HepG2 (cell line): ENCODE results near the gene IFIH1. TPM values are rescaled to one million over a fixed set of nuclear protein-coding genes. Genes with fewer than 3 reads are reported as not detected.

ENCODE experiments used
- ATAC-seq: fragments of 200-7000 bp; cut with Tn5 transposase; 3 replicates; pipeline ENCODE4 v1.9.1; 2020; ENCODE audit warnings: mild to moderate bottlenecking, moderate library complexity
- BruUV-seq: library from RNA; stranded (reverse); fragments of 400-500 nt; replicated peaks from 2 replicates; lab custom pipeline; 2021; lab: Mats Ljungman, UMichigan
- CTCF ChIA-PET: fragments of 300-600 bp; formaldehyde crosslinking; extraction: SDS; loops from one replicate; lab custom pipeline; 2021; ENCODE audit warnings: low total read pairs, inconsistent platforms, low intra/inter-chr PET ratio; lab: Yijun Ruan, JAX
- POLR2A ChIA-PET: fragments of 350-600 bp; sonication (Branson Sonifier 250); formaldehyde crosslinking; loops from one replicate; lab custom pipeline; 2020; ENCODE audit warnings: antibody characterized with exemption, inconsistent platforms; lab: Yijun Ruan, JAX
- DNase-seq: peaks from one replicate; pipeline ENCODE4 v3.0.0-alpha.2; 2015; ENCODE audit warnings: low spot score
- FAIRE-seq: peaks from 3 replicates; lab custom pipeline; 2011; peaks lifted over from hg19 to GRCh38; lab: Jason Lieb, UNC
- H2AFZ ChIP-seq: one replicate; pipeline ENCODE4 v1.6.1; 2011; ENCODE audit warnings: low read length, inconsistent platforms
- H3K27ac ChIP-seq: fragments of 300-600 bp; 3 replicates; pipeline ENCODE4 v1.8.0; 2011; ENCODE audit warnings: mixed run types, mild to moderate bottlenecking, mixed read lengths, low read length, inconsistent platforms; ENCODE audit not compliant: insufficient read depth; ENCODE audit errors: extremely low read length
- H3K27me3 ChIP-seq, 2 experiments: fragments of 200-600 bp in 1 of 2; 2 replicates in 1 of 2; 3 replicates in 1 of 2; pipeline versions ENCODE4 v1.6.0 to v1.8.0; 2011; ENCODE audit warnings: low read length in 2 of 2, mild to moderate bottlenecking in 2 of 2, moderate library complexity in 2 of 2, inconsistent platforms in 1 of 2; ENCODE audit not compliant: insufficient read depth in 2 of 2, control insufficient read depth in 1 of 2
- H3K36me3 ChIP-seq, 2 experiments: fragments of 200-600 bp in 1 of 2; replicated peaks in 1 of 2; 2 replicates in 1 of 2; 3 replicates in 1 of 2; pipeline versions ENCODE4 v1.5.1 to v1.8.0; 2011; ENCODE audit warnings: low read length in 2 of 2, inconsistent platforms in 1 of 2; ENCODE audit not compliant: insufficient read depth in 2 of 2, control insufficient read depth in 1 of 2
- H3K4me1 ChIP-seq: 2 replicates; pipeline ENCODE4 v1.5.1; 2012; ENCODE audit warnings: low read length, inconsistent platforms; ENCODE audit not compliant: insufficient read depth
- H3K4me2 ChIP-seq: 2 replicates; pipeline ENCODE4 v1.6.0; 2011; ENCODE audit warnings: low read depth, low read length, inconsistent platforms
- H3K4me3 ChIP-seq, 3 experiments: fragments of 200-600 bp in 1 of 3; sonication (generic), shearing (Covaris generic) in 1 of 3; replicated peaks in 1 of 3; 2 replicates each; pipeline ENCODE4 v1.5.1; 2011 to 2016; ENCODE audit warnings: low read length in 3 of 3, inconsistent platforms in 2 of 3, low read depth in 2 of 3, mild to moderate bottlenecking in 2 of 3, control low read depth in 1 of 3, mixed read lengths in 1 of 3; ENCODE audit not compliant: insufficient read depth in 1 of 3
- H3K79me2 ChIP-seq: one replicate; pipeline ENCODE4 v1.6.1; 2011; ENCODE audit warnings: low read length, inconsistent platforms; ENCODE audit not compliant: insufficient read depth
- H3K9ac ChIP-seq: 2 replicates; pipeline ENCODE4 v1.6.0; 2011; ENCODE audit warnings: mild to moderate bottlenecking, low read depth, low read length, inconsistent platforms; ENCODE audit not compliant: insufficient read depth
- H3K9me3 ChIP-seq: 2 replicates; pipeline ENCODE4 v1.5.1; 2012; ENCODE audit warnings: mild to moderate bottlenecking, low read length
- H4K20me1 ChIP-seq: 2 replicates; pipeline ENCODE4 v1.6.0; 2011; ENCODE audit warnings: inconsistent platforms, mild to moderate bottlenecking, low read length, moderate library complexity; ENCODE audit not compliant: insufficient read depth
- BRD4 ChIP-seq: sonication (generic); formaldehyde crosslinking; IDR thresholded peaks from 2 replicates; pipeline ENCODE4 v1.4.0; 2020; ENCODE audit warnings: missing genetic modification reagents
- HHEX ChIP-seq: IDR thresholded peaks from 2 replicates; pipeline ENCODE4 v1.6.1; 2016; ENCODE audit warnings: control low read depth
- MAZ ChIP-seq, 2 experiments: sonication (generic) in 1 of 2; formaldehyde crosslinking in 1 of 2; IDR thresholded peaks; 2 replicates each; pipeline versions ENCODE4 v1.5.0 to v1.6.1; 2012 to 2020; ENCODE audit warnings: low read depth in 2 of 2, mild to moderate bottlenecking in 2 of 2, borderline replicate concordance in 1 of 2, improper control_type of control experiment in 1 of 2, low read length in 1 of 2, missing genetic modification reagents in 1 of 2, moderate library complexity in 1 of 2
- SRSF4 ChIP-seq: fragments of 200-400 bp; formaldehyde crosslinking; IDR thresholded peaks from one replicate; pipeline ENCODE4 v1.6.1; 2018; ENCODE audit warnings: mild to moderate bottlenecking, low read depth, low read length, moderate library complexity; ENCODE audit not compliant: poor library complexity, severe bottlenecking
- ZBTB38 ChIP-seq: sonication (generic); formaldehyde crosslinking; IDR thresholded peaks from 2 replicates; pipeline ENCODE4 v1.5.1; 2020; ENCODE audit warnings: mild to moderate bottlenecking, missing genetic modification reagents
- ZBTB42 ChIP-seq: sonication (generic); formaldehyde crosslinking; IDR thresholded peaks from 2 replicates; pipeline ENCODE4 v1.5.0; 2020; ENCODE audit warnings: mild to moderate bottlenecking, missing genetic modification reagents
- ZNF34 ChIP-seq: sonication (generic); formaldehyde crosslinking; IDR thresholded peaks from 2 replicates; pipeline ENCODE4 v1.4.0; 2020; ENCODE audit warnings: mild to moderate bottlenecking, missing genetic modification reagents, borderline replicate concordance
- WGBS: methylation state at CpG from one replicate; pipeline ENCODE4 v1.1.6; 2017; ENCODE audit warnings: low lambda C conversion rate; 5-methylcytosine and 5-hydroxymethylcytosine counted together
- in situ Hi-C: cut with HindIII; loops from 2 replicates; pipeline ENCODE4 v1.10.0; 2017; ENCODE audit warnings: low pct_unique_long_range_greater_than_20kb; ENCODE audit not compliant: extremely low pct_ligation_motif_present
- intact Hi-C: fragments of 100-400 bp; cut with micrococcal nuclease; formaldehyde crosslinking; loops from one replicate; pipeline ENCODE4 v1.10.0; 2022; ENCODE audit not compliant: unreplicated experiment
- polyA plus RNA-seq, 8 experiments: library from polyadenylated mRNA; depleted of rRNA in 3 of 8; stranded (reverse) in 7 of 8; unstranded in 1 of 8; fragments of >200 nt; fragmentation: Illumina TruSeq in 4 of 8; extraction: Trizol in 4 of 8; gene quantifications; 2 replicates each; pipeline versions ENCODE4 v1.2.1 to v1.2.3, GENCODE V29; 2011 to 2016; ENCODE audit warnings: low read depth in 4 of 8, missing spikeins in 1 of 8, mixed read lengths in 1 of 8; ENCODE audit not compliant: insufficient read depth in 1 of 8
- total RNA-seq, 5 experiments: library from RNA; depleted of rRNA; stranded (reverse); fragments of >200 nt; fragmentation: Illumina TruSeq; extraction: Trizol; gene quantifications; 2 replicates each; pipeline ENCODE4 v1.2.3, GENCODE V29; 2016; ENCODE audit warnings: low read depth in 1 of 5
- TF ChIP-seq, protein P1 (sequence below): sonication (generic); formaldehyde crosslinking; IDR thresholded peaks from 2 replicates; pipeline ENCODE4 v1.5.1; 2020; ENCODE audit warnings: missing genetic modification reagents, mild to moderate bottlenecking, borderline replicate concordance
- TF ChIP-seq, protein P2 (sequence below): sonication (generic); formaldehyde crosslinking; IDR thresholded peaks from 2 replicates; pipeline ENCODE4 v1.4.0; 2020; ENCODE audit warnings: low read depth, missing genetic modification reagents
- TF ChIP-seq, protein P3 (sequence below): sonication (generic); formaldehyde crosslinking; IDR thresholded peaks from 2 replicates; pipeline ENCODE4 v1.4.0; 2020; ENCODE audit warnings: mild to moderate bottlenecking, missing genetic modification reagents

IFIH1 gene
- total and polyA plus RNA-seq, 2 of the 13 experiments (the other 11 are each of a cell fraction or from before 2014, with no cell fraction given): 1.5 to 11.5 TPM

DNA sequence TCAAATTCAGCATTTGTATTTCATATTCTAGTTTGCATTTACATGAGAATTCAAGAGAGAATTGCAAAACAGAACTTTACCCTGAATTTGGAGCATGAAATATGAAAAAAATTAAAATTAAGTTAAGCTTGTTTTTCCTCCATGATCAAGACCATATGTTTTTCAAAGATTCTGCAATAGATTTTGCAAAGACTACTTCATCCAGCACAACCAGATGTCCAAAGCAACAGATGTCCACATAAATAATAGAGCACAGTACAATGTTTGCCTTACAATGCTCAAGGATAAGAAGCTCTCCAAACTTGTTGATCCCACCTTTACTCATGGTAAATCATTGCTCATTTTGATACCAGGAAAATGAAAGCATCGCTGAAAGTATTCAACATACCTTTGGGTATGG is 100.9 kb downstream of the IFIH1 start:
- 0% methylated on average over 1 of the region's 1 CpG for WGBS
- H3K4me3 ChIP-seq: no peak overlapping the region
- no TSS peak for BruUV-seq

More for the DNA sequence above, 100.9 kb downstream of the IFIH1 start:
- Histone ChIP-seq H3K4me1 (no peaks in the 10 kb centered on the region), H3K36me3 (no peaks in the 10 kb centered on the region), H3K9me3 (no peaks in the 10 kb centered on the region), H3K4me2 (no peak overlapping the region), H3K27me3 (peaks cover 1 to 9% of the 10 kb centered on the region in 2 experiments; a peak in 3 of 5 replicates), H3K79me2 (no peaks in the 10 kb centered on the region), H4K20me1 (no peaks in the 10 kb centered on the region), H2AFZ (no peak overlapping the region), H3K27ac (no peak overlapping the region), H3K9ac (no peak overlapping the region)
- POLR2A ChIA-PET: no interaction called here
- intact Hi-C loops (no loop called here), in situ Hi-C loops (no loop called here)
- TF ChIP-seq ZBTB38 (CRISPR knock-in tag) (no peak), SRSF4 (no peak), ZBTB42 (CRISPR knock-in tag) (no peak), MAZ (IDR thresholded peaks at IDR 0.05; ENCODE audit: borderline replicate concordance, low read depth, low read length) (no peak), MAZ (CRISPR knock-in tag; IDR thresholded peaks at IDR 0.05; ENCODE audit: low read depth) (no peak), ZNF34 (CRISPR knock-in tag) (no peak), BRD4 (no peak), HHEX (CRISPR knock-in tag) (no peak)
- TF ChIP-seq, protein P1, sequence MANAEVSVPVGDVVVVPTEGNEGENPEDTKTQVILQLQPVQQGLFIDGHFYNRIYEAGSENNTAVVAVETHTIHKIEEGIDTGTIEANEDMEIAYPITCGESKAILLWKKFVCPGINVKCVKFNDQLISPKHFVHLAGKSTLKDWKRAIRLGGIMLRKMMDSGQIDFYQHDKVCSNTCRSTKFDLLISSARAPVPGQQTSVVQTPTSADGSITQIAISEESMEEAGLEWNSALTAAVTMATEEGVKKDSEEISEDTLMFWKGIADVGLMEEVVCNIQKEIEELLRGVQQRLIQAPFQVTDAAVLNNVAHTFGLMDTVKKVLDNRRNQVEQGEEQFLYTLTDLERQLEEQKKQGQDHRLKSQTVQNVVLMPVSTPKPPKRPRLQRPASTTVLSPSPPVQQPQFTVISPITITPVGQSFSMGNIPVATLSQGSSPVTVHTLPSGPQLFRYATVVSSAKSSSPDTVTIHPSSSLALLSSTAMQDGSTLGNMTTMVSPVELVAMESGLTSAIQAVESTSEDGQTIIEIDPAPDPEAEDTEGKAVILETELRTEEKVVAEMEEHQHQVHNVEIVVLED (CRISPR knock-in tag): no peak
- TF ChIP-seq, protein P2, sequence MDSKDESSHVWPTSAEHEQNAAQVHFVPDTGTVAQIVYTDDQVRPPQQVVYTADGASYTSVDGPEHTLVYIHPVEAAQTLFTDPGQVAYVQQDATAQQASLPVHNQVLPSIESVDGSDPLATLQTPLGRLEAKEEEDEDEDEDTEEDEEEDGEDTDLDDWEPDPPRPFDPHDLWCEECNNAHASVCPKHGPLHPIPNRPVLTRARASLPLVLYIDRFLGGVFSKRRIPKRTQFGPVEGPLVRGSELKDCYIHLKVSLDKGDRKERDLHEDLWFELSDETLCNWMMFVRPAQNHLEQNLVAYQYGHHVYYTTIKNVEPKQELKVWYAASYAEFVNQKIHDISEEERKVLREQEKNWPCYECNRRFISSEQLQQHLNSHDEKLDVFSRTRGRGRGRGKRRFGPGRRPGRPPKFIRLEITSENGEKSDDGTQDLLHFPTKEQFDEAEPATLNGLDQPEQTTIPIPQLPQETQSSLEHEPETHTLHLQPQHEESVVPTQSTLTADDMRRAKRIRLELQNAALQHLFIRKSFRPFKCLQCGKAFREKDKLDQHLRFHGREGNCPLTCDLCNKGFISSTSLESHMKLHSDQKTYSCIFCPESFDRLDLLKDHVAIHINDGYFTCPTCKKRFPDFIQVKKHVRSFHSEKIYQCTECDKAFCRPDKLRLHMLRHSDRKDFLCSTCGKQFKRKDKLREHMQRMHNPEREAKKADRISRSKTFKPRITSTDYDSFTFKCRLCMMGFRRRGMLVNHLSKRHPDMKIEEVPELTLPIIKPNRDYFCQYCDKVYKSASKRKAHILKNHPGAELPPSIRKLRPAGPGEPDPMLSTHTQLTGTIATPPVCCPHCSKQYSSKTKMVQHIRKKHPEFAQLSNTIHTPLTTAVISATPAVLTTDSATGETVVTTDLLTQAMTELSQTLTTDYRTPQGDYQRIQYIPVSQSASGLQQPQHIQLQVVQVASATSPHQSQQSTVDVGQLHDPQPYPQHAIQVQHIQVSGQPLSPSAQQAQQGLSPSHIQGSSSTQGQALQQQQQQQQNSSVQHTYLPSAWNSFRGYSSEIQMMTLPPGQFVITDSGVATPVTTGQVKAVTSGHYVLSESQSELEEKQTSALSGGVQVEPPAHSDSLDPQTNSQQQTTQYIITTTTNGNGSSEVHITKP (CRISPR knock-in tag): no peak
- TF ChIP-seq, protein P3, sequence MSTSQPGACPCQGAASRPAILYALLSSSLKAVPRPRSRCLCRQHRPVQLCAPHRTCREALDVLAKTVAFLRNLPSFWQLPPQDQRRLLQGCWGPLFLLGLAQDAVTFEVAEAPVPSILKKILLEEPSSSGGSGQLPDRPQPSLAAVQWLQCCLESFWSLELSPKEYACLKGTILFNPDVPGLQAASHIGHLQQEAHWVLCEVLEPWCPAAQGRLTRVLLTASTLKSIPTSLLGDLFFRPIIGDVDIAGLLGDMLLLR (CRISPR knock-in tag): no peak
- ATAC-seq: no peak
- CTCF ChIA-PET: no interaction called here
- no peak for FAIRE-seq
- no peak for DNase-seq
